Panc1 (cell line): ENCODE results near the gene PSME1. TPM values are rescaled to one million over a fixed set of nuclear protein-coding genes. Genes with fewer than 3 reads are reported as not detected.

Experiments
- ATAC-seq: fragments of 200-7000 bp; cut with Tn5 transposase; 2 replicates; pipeline ENCODE4 v1.9.1; 2020; ENCODE audit warnings: mild to moderate bottlenecking, moderate library complexity
- BruUV-seq: library from RNA; stranded (reverse); fragments of 400-500 nt; replicated peaks from 2 replicates; lab custom pipeline; 2021; lab: Mats Ljungman, UMichigan
- CTCF ChIA-PET: fragments of 300-600 bp; sonication (Branson Sonifier 250); formaldehyde crosslinking; loops from one replicate; lab custom pipeline; 2022; ENCODE audit warnings: antibody characterized with exemption; lab: Charles Lee
- POLR2A ChIA-PET: fragments of 300-600 bp; sonication (Branson Sonifier 250); formaldehyde crosslinking; loops from one replicate; lab custom pipeline; 2022; ENCODE audit warnings: antibody characterized with exemption; lab: Charles Lee
- DNase-seq: peaks from one replicate; pipeline ENCODE4 v3.0.0-alpha.2; 2010; ENCODE audit warnings: low read depth, low spot score
- H3K27ac ChIP-seq: 2 replicates; pipeline ENCODE4 v1.5.1; 2011; ENCODE audit warnings: mild to moderate bottlenecking, low read length, inconsistent platforms
- H3K27me3 ChIP-seq: fragments of 200-500 bp; sonication (Bioruptor generic); 2 replicates; pipeline ENCODE4 v1.6.0; 2014; ENCODE audit warnings: low read length, inconsistent platforms; ENCODE audit not compliant: control insufficient read depth, insufficient read depth
- H3K36me3 ChIP-seq: fragments of 200-500 bp; sonication (Bioruptor generic); 2 replicates; pipeline ENCODE4 v1.5.1; 2014; ENCODE audit warnings: inconsistent platforms, mild to moderate bottlenecking, low read length, moderate library complexity; ENCODE audit not compliant: control insufficient read depth, insufficient read depth
- H3K4me1 ChIP-seq: 2 replicates; pipeline ENCODE4 v1.5.1; 2011; ENCODE audit warnings: inconsistent platforms, mild to moderate bottlenecking, low read length, moderate library complexity; ENCODE audit not compliant: control insufficient read depth, insufficient read depth
- H3K4me3 ChIP-seq, 2 experiments: 2 replicates each; pipeline ENCODE4 v1.5.1; 2011 to 2012; ENCODE audit warnings: low read depth in 2 of 2, low read length in 2 of 2, mild to moderate bottlenecking in 2 of 2, inconsistent platforms in 1 of 2, moderate library complexity in 1 of 2
- H3K9me3 ChIP-seq: fragments of 200-500 bp; sonication (Bioruptor generic); 2 replicates; pipeline ENCODE4 v1.5.1; 2014; ENCODE audit warnings: low read depth, mild to moderate bottlenecking, inconsistent platforms, low read length, moderate library complexity; ENCODE audit not compliant: control insufficient read depth, insufficient read depth
- CTCF ChIP-seq: fragments of 450-650 bp; IDR thresholded peaks from 2 replicates; pipeline ENCODE4 v1.5.1; 2017; ENCODE audit warnings: mild to moderate bottlenecking
- POLR2AphosphoS5 ChIP-seq: IDR thresholded peaks from 2 replicates; pipeline ENCODE4 v1.6.1; 2012; ENCODE audit warnings: mild to moderate bottlenecking, low read depth, low read length, moderate library complexity
- SIN3A ChIP-seq: IDR thresholded peaks from 2 replicates; pipeline ENCODE4 v1.6.1; 2012; ENCODE audit warnings: low read depth, mild to moderate bottlenecking, low read length, moderate library complexity, borderline replicate concordance; ENCODE audit not compliant: insufficient read depth
- TCF7L2 ChIP-seq: IDR thresholded peaks from 2 replicates; pipeline ENCODE4 v1.6.1; 2011; ENCODE audit warnings: mild to moderate bottlenecking, low read depth, low read length, inconsistent platforms
- in situ Hi-C: cut with HindIII; loops from 2 replicates; pipeline ENCODE4 v1.10.0; 2016; ENCODE audit warnings: low sequenced_read_pairs, low pct_unique_long_range_greater_than_20kb
- intact Hi-C: fragments of 100-400 bp; cut with micrococcal nuclease; formaldehyde crosslinking; loops from one replicate; pipeline ENCODE4 v1.10.0; 2022; ENCODE audit not compliant: unreplicated experiment
- total RNA-seq: library from RNA; stranded (reverse); gene quantifications from one replicate; pipeline ENCODE4 v1.2.1, GENCODE V29; 2021; ENCODE audit not compliant: unreplicated experiment
- TF ChIP-seq, protein P1 (sequence below), 2 experiments: IDR thresholded peaks; 2 replicates each; pipeline ENCODE4 v1.6.1; 2011 to 2012; ENCODE audit warnings: low read depth in 2 of 2, control low read depth in 1 of 2, low read length in 1 of 2, mild to moderate bottlenecking in 1 of 2, moderate library complexity in 1 of 2; ENCODE audit not compliant: insufficient read depth in 1 of 2

PSME1 gene
- total RNA-seq, 1 experiment from 2014 or later = 130 TPM

GRCh38 chr14:24149302-24149969 lies 13.4 kb downstream of the PSME1 start:
- H3K27me3 ChIP-seq = no peaks in the 10 kb centered on the region
- H3K4me3 ChIP-seq = no peak overlapping the region
- H3K4me1 ChIP-seq = peaks cover 6% of the 10 kb centered on the region; the same call in 1 of the 2 replicates
- ChIA-PET CTCF (interaction anchor here (0.9 kb wide), 1 partner anchor 59 kb away, joined by 3 read pairs; no protein-coding TSS in a partner anchor), POLR2A (no interaction called here)
- TF ChIP-seq POLR2AphosphoS5 (no peak), TCF7L2 (no peak), SIN3A (no peak), CTCF (no peak)
- TF ChIP-seq, protein P1, sequence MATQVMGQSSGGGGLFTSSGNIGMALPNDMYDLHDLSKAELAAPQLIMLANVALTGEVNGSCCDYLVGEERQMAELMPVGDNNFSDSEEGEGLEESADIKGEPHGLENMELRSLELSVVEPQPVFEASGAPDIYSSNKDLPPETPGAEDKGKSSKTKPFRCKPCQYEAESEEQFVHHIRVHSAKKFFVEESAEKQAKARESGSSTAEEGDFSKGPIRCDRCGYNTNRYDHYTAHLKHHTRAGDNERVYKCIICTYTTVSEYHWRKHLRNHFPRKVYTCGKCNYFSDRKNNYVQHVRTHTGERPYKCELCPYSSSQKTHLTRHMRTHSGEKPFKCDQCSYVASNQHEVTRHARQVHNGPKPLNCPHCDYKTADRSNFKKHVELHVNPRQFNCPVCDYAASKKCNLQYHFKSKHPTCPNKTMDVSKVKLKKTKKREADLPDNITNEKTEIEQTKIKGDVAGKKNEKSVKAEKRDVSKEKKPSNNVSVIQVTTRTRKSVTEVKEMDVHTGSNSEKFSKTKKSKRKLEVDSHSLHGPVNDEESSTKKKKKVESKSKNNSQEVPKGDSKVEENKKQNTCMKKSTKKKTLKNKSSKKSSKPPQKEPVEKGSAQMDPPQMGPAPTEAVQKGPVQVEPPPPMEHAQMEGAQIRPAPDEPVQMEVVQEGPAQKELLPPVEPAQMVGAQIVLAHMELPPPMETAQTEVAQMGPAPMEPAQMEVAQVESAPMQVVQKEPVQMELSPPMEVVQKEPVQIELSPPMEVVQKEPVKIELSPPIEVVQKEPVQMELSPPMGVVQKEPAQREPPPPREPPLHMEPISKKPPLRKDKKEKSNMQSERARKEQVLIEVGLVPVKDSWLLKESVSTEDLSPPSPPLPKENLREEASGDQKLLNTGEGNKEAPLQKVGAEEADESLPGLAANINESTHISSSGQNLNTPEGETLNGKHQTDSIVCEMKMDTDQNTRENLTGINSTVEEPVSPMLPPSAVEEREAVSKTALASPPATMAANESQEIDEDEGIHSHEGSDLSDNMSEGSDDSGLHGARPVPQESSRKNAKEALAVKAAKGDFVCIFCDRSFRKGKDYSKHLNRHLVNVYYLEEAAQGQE (IDR thresholded peaks at IDR 0.05; ENCODE audit: insufficient read depth in 1 of 2, low read depth in 2 of 2, low read length in 1 of 2) = no peak
- intact Hi-C loops = no loop called here
- no peak for ATAC-seq
- no TSS peak for BruUV-seq
- no peak overlapping the region for H3K27ac ChIP-seq
- H3K36me3 ChIP-seq = peaks cover 3% of the 10 kb centered on the region
- H3K9me3 ChIP-seq = no peaks in the 10 kb centered on the region
- DNase-seq = no peak
- in situ Hi-C loops = no loop called here

- ChIA-PET POLR2A (no interaction called here), CTCF (interaction anchor here (0.9 kb wide), 1 partner anchor 59 kb away, joined by 3 read pairs; no protein-coding TSS in a partner anchor)
- intact Hi-C loops (no loop called here), in situ Hi-C loops (no loop called here)
- Histone ChIP-seq H3K36me3 (peaks cover 6% of the 10 kb centered on the region), H3K4me1 (peaks cover 6% of the 10 kb centered on the region; the same call in 1 of the 2 replicates), H3K9me3 (no peaks in the 10 kb centered on the region), H3K27ac (no peak overlapping the region), H3K27me3 (no peaks in the 10 kb centered on the region), H3K4me3 (no peak overlapping the region)
- no peak for DNase-seq
- BruUV-seq = no TSS peak
- no peak for ATAC-seq
- TF ChIP-seq, protein P1 (IDR thresholded peaks at IDR 0.05; ENCODE audit: insufficient read depth in 1 of 2, low read depth in 2 of 2, low read length in 1 of 2) = no peak
- TF ChIP-seq TCF7L2 = no peak
- TF ChIP-seq POLR2AphosphoS5 = no peak
- TF ChIP-seq CTCF = no peak
- TF ChIP-seq SIN3A = no peak
These were observed 14.1 kb downstream of the PSME1 start for GRCh38 chr14:24150061-24150460.
